K562 (cell line): ENCODE data around the gene TMEM234. TPM values are rescaled to one million over a fixed set of nuclear protein-coding genes. Genes with fewer than 3 reads are reported as not detected.
A peak's percentile ranks its signal among the peaks of the same experiment; 100 is the strongest.

Source experiments
- CBX1 ChIP-seq: sonication (generic); IDR thresholded peaks from 2 replicates; pipeline ENCODE4 v1.6.1; 2016; ENCODE audit warnings: antibody characterized with exemption, low read depth, mild to moderate bottlenecking
- CTCF ChIP-seq, 3 experiments: IDR thresholded peaks in 2 of 3; conservative IDR thresholded peaks in 1 of 3; 2 replicates each; pipeline ENCODE4 v1.5.1; 2011 to 2012; ENCODE audit warnings: low read length in 3 of 3, mild to moderate bottlenecking in 3 of 3, control low read depth in 2 of 3, improper control_type of control experiment in 1 of 3, inconsistent platforms in 1 of 3, low read depth in 1 of 3, mixed read lengths in 1 of 3, moderate library complexity in 1 of 3; ENCODE audit not compliant: insufficient read depth in 2 of 3
- HMG20B ChIP-seq: fragments of 250-450 bp; sonication (Bioruptor Pico); IDR thresholded peaks from 2 replicates; pipeline ENCODE4 v1.5.0; 2021; ENCODE audit warnings: mild to moderate bottlenecking
- HNRNPH1 ChIP-seq: fragments of 200-400 bp; formaldehyde crosslinking; optimal IDR thresholded peaks from 2 replicates; pipeline ENCODE3; 2017; ENCODE audit warnings: low read depth, mild to moderate bottlenecking, low read length, moderate library complexity
- MCM3 ChIP-seq: fragments of 450-650 bp; IDR thresholded peaks from 2 replicates; pipeline ENCODE4 v1.6.1; 2016
- PHF20 ChIP-seq: fragments of 450-650 bp; IDR thresholded peaks from 2 replicates; pipeline ENCODE4 v1.6.1; 2018; ENCODE audit not compliant: partially characterized antibody
- POLR2B ChIP-seq: fragments of 450-650 bp; IDR thresholded peaks from 2 replicates; pipeline ENCODE4 v1.6.1; 2018; ENCODE audit warnings: low read depth; ENCODE audit not compliant: partially characterized antibody
- PREB ChIP-seq: sonication (generic); formaldehyde crosslinking; IDR thresholded peaks from 2 replicates; pipeline ENCODE4 v1.8.1; 2023; ENCODE audit warnings: mild to moderate bottlenecking, missing genetic modification reagents
- PYGO2 ChIP-seq: fragments of 450-650 bp; IDR thresholded peaks from 2 replicates; pipeline ENCODE4 v1.6.1; 2016; ENCODE audit warnings: mild to moderate bottlenecking, missing genetic modification characterization, moderate library complexity, missing compliant biosample characterization
- RFX1 ChIP-seq: fragments of 450-650 bp; IDR thresholded peaks from 2 replicates; pipeline ENCODE4 v1.6.1; 2016; ENCODE audit warnings: mild to moderate bottlenecking, moderate library complexity
- SOX6 ChIP-seq: fragments of 450-650 bp; IDR thresholded peaks from 2 replicates; pipeline ENCODE4 v1.6.1; 2014; ENCODE audit warnings: mild to moderate bottlenecking
- STAT5A ChIP-seq: IDR thresholded peaks from 2 replicates; pipeline ENCODE4 v1.6.1; 2012; ENCODE audit warnings: low read length, inconsistent platforms, borderline replicate concordance
- TEAD4 ChIP-seq, 2 experiments: sonication (generic) in 1 of 2; formaldehyde crosslinking in 1 of 2; IDR thresholded peaks; 2 replicates each; pipeline versions ENCODE4 v1.6.1 to v1.8.0; 2012 to 2022; ENCODE audit warnings: borderline replicate concordance in 1 of 2, inconsistent platforms in 1 of 2, low read length in 1 of 2, mild to moderate bottlenecking in 1 of 2, missing genetic modification reagents in 1 of 2
- TFAP4 ChIP-seq: sonication (generic); formaldehyde crosslinking; IDR thresholded peaks from 2 replicates; pipeline ENCODE4 v1.8.0; 2022; ENCODE audit warnings: missing genetic modification reagents, mild to moderate bottlenecking, moderate library complexity, borderline replicate concordance
- THRB ChIP-seq: fragments of 450-650 bp; formaldehyde crosslinking; conservative IDR thresholded peaks from 2 replicates; pipeline ENCODE4 v1.4.0; 2022; ENCODE audit warnings: mild to moderate bottlenecking, missing genetic modification characterization
- TSC22D4 ChIP-seq: fragments of 450-650 bp; IDR thresholded peaks from 2 replicates; pipeline ENCODE4 v1.6.1; 2016; ENCODE audit warnings: missing genetic modification characterization, missing biosample characterization, control low read depth
- ZNF143 ChIP-seq: sonication (generic); formaldehyde crosslinking; IDR thresholded peaks from 2 replicates; pipeline ENCODE4 v1.9.0; 2022; ENCODE audit warnings: mild to moderate bottlenecking, missing genetic modification reagents
- polyA plus RNA-seq, 8 experiments: library from polyadenylated mRNA; depleted of rRNA in 4 of 8; stranded (reverse) in 5 of 8; unstranded in 3 of 8; fragments of >200 nt; fragmentation: Nextera tagmentation in 2 of 8; fragmentation: Illumina TruSeq in 1 of 8; extraction: Ambion mirVana in 2 of 8; extraction: Trizol in 1 of 8; gene quantifications; 2 replicates each; pipeline versions ENCODE4 v1.2.1 to v1.2.3, GENCODE V29; 2011 to 2014; ENCODE audit warnings: inconsistent platforms in 1 of 8, missing spikeins in 1 of 8
- total RNA-seq, 7 experiments: library from RNA; depleted of rRNA in 6 of 7; stranded (reverse); fragments of >200 nt in 6 of 7; fragmentation: Illumina TruSeq in 2 of 7; extraction: Trizol in 2 of 7; gene quantifications; 2 replicates each; pipeline versions ENCODE4 v1.2.1 to v1.2.3, GENCODE V29; 2011 to 2021; ENCODE audit warnings: low replicate concordance in 1 of 7
- TF ChIP-seq, protein P1 (sequence below): fragments of 250-450 bp; sonication (Bioruptor Pico); IDR thresholded peaks from 2 replicates; pipeline ENCODE4 v1.5.0; 2022; ENCODE audit warnings: mild to moderate bottlenecking
- TF ChIP-seq, protein P2 (sequence below): fragments of 450-650 bp; IDR thresholded peaks from 2 replicates; pipeline ENCODE4 v1.6.1; 2017; ENCODE audit warnings: mild to moderate bottlenecking, moderate library complexity

Gene TMEM234
- total and polyA plus RNA-seq, 9 of the 15 experiments (the other 6 are each of a cell fraction or from before 2014, with no cell fraction given), result 5.0 to 12.9 (median 7.6) TPM

DNA sequence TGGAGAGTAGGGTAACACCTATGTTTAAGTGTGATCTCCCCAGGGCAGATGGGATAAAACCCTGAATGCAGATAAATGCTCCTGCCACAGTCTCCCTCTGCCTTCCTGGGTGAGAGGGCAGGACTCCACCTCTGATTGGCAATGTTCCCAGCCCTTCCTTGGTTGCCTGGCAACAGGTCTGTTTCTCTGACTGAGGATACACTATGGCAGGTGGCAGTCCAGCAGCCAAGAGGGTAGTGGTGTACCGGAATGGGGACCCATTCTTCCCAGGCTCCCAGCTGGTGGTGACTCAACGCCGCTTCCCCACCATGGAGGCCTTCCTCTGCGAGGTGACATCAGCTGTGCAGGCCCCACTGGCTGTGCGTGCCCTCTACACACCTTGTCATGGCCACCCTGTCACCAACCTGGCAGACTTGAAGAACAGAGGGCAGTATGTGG is 13.2 kb downstream of the TMEM234 start, which contains the start of gene DCDC2B (continued):
- TF ChIP-seq, protein P1, sequence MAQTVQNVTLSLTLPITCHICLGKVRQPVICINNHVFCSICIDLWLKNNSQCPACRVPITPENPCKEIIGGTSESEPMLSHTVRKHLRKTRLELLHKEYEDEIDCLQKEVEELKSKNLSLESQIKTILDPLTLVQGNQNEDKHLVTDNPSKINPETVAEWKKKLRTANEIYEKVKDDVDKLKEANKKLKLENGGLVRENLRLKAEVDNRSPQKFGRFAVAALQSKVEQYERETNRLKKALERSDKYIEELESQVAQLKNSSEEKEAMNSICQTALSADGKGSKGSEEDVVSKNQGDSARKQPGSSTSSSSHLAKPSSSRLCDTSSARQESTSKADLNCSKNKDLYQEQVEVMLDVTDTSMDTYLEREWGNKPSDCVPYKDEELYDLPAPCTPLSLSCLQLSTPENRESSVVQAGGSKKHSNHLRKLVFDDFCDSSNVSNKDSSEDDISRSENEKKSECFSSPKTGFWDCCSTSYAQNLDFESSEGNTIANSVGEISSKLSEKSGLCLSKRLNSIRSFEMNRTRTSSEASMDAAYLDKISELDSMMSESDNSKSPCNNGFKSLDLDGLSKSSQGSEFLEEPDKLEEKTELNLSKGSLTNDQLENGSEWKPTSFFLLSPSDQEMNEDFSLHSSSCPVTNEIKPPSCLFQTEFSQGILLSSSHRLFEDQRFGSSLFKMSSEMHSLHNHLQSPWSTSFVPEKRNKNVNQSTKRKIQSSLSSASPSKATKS (CRISPR knock-in tag), result no peak
- TF ChIP-seq PHF20 (no peak), TFAP4 (CRISPR knock-in tag) (peak; percentile 69; the same call in 1 of the 2 replicates), HMG20B (no peak), POLR2B (peak; percentile 14), TEAD4 (IDR thresholded peaks at IDR 0.05; ENCODE audit: low read length) (no peak), TEAD4 (CRISPR knock-in tag; IDR thresholded peaks at IDR 0.05; ENCODE audit: borderline replicate concordance) (no peak), ZNF143 (CRISPR knock-in tag) (0 out of 2 replicates have a peak, but pooled peaks have one; percentile 11), CTCF (IDR thresholded peaks at IDR 0.05 in 2 of 3, conservative IDR thresholded peaks at IDR 0.05 in 1 of 3; ENCODE audit: insufficient read depth in 2 of 3, low read depth in 1 of 3, low read length in 3 of 3) (no peak), HNRNPH1 (no peak), TSC22D4 (tag) (no peak), RFX1 (peak; percentile 89), SOX6 (no peak), THRB (CRISPR knock-in tag) (no peak), STAT5A (no peak), PYGO2 (tag) (no peak), PREB (CRISPR knock-in tag) (no peak), MCM3 (no peak), CBX1 (no peak)
- TF ChIP-seq, protein P2, sequence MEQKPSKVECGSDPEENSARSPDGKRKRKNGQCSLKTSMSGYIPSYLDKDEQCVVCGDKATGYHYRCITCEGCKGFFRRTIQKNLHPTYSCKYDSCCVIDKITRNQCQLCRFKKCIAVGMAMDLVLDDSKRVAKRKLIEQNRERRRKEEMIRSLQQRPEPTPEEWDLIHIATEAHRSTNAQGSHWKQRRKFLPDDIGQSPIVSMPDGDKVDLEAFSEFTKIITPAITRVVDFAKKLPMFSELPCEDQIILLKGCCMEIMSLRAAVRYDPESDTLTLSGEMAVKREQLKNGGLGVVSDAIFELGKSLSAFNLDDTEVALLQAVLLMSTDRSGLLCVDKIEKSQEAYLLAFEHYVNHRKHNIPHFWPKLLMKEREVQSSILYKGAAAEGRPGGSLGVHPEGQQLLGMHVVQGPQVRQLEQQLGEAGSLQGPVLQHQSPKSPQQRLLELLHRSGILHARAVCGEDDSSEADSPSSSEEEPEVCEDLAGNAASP, result no peak
